M059J (cell line): ENCODE data around the gene ESPN. TPM values are rescaled to one million over a fixed set of nuclear protein-coding genes. Genes with fewer than 3 reads are reported as not detected.
"Not testable (repeated sequence)": the region's sequence is repeated elsewhere in the genome, so short reads cannot be mapped to it uniquely, and the experiment has no call there.

Source experiments
- DNase-seq: peaks from one replicate; pipeline ENCODE4 v3.0.0-alpha.2; 2012; ENCODE audit warnings: low read depth
- total RNA-seq: library from RNA; depleted of rRNA; stranded (reverse); fragments of >200 nt; shearing (Covaris generic); gene quantifications from 2 replicates; pipeline ENCODE4 v1.2.3, GENCODE V29; 2014

Gene ESPN
- total RNA-seq, 1 experiment from 2014 or later, result 0.02 TPM

GRCh38 chr1:6428453-6428852, 3.9 kb downstream of the ESPN start:
- DNase-seq, result not testable (repeated sequence)

GRCh38 chr1:6429660-6430411, 5.3 kb downstream of the ESPN start:
- DNase-seq, result not testable (repeated sequence)

GRCh38 chr1:6431645-6432579, 7.3 kb downstream of the ESPN start:
- DNase-seq, result not testable (repeated sequence)

GRCh38 chr1:6434186-6434585, 9.6 kb downstream of the ESPN start:
- DNase-seq, result no peak

GRCh38 chr1:6435129-6435528, 10.6 kb downstream of the ESPN start:
- DNase-seq, result no peak

GRCh38 chr1:6435547-6435946, 11.0 kb downstream of the ESPN start:
- DNase-seq, result no peak

- not testable (repeated sequence) for DNase-seq
Measured at GRCh38 chr1:6436277-6436676, 11.7 kb downstream of the ESPN start.

GRCh38 chr1:6437012-6437700, 12.6 kb downstream of the ESPN start:
- DNase-seq, result peak; percentile 72

DNA sequence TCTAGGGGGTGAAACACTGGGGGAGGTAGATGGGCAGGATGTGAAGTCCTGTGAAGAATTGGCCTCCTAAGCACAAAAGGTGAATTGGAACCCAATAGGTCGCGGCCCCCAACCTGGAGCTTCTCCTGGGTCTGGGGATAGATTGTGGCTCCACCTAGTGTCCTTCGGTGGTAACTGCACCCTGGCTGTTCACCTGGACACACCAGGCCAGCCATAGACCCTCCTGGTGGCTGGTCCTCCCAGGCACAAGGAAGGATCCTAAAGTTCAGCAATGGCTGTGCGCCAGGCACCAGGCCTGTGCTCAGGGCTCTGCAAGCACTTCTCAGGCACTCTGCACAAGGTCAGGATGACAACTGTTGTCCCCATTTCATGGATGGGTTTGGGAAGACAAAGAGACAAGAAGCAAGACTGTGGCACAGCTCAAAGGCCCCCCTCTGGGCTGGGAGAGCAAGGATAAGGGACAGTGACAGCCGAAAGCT, 13.5 kb downstream of the ESPN start:
- peak; percentile 64 for DNase-seq

- peak; percentile 55 for DNase-seq
Measured at GRCh38 chr1:6440198-6441126, 15.9 kb downstream of the ESPN start.

- no peak for DNase-seq
Measured at GRCh38 chr1:6441586-6441985, 17.0 kb downstream of the ESPN start.

GRCh38 chr1:6443339-6444115, 19.0 kb downstream of the ESPN start:
- DNase-seq, result no peak

GRCh38 chr1:6444377-6444776, 19.8 kb downstream of the ESPN start:
- DNase-seq, result no peak

- DNase-seq, result peak; percentile 46
Measured at GRCh38 chr1:6445062-6445763, 20.6 kb downstream of the ESPN start.

GRCh38 chr1:6445929-6446328, 21.4 kb downstream of the ESPN start:
- DNase-seq, result not testable (repeated sequence)

- DNase-seq, result no peak
Measured at GRCh38 chr1:6446665-6447015, 22.1 kb downstream of the ESPN start.

DNA sequence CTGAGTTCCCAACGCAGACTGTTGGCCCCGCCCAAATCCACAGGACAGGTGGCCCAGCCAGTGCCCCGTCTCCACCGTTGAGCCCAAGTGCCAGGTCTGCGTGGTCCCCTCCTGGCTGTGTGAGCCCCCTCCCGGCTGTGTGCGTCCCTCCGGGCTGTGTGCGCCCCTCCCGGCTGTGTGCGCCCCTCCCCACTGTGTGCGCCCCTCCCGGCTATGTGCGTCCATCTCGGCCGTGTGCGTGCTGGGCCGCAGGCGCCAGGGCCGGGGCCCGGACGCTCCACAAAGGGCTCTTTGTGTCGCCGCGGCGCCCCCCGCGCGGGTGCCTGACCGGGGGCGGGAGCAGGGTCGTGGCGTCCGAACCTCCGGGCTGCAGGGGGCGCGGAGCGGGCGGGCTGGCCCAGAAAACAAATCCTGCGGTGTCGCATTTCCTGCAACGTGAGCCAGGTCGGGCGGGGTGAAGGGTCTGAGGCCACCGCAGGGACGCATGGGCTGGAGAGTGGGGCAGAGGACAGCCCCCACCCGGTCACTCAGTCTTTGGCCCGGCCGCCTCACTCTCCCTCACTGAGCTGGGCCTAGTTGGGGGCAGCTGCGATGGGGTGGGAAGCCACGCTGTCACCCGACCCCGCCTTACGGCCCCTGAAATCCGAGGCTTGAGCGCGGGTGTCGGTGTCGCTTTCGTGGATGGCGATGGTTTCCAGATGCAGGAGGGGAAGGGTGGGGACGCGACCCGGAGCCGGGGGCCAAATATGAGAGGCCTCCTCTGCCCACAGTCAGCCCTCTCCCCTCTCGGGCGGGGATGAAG, 22.6 kb downstream of the ESPN start:
- DNase-seq, result no peak
